ENCODE measurements around the gene DAD1.

DAD1 gene

GRCh38 chr14:22593601-22594000 is 4.6 kb upstream of the DAD1 start:
- no peak for TF ChIP-seq TAF1 (IDR thresholded peaks at IDR 0.05; ENCODE audit: borderline replicate concordance, insufficient read depth, low read length)
- TF ChIP-seq FOXP2 (optimal IDR thresholded peaks at IDR 0.05; ENCODE audit: borderline replicate concordance, extremely low read depth, extremely low read length, insufficient read depth): no peak
- TF ChIP-seq POLR2AphosphoS5 (IDR thresholded peaks at IDR 0.05; ENCODE audit: low read depth, low read length): no peak
- no peak for TF ChIP-seq REST (IDR thresholded peaks at IDR 0.05; ENCODE audit: insufficient read depth in 1 of 2, low read depth in 2 of 2, low read length in 2 of 2)
- no peak for TF ChIP-seq SIN3A (IDR thresholded peaks at IDR 0.05; ENCODE audit: borderline replicate concordance, insufficient read depth, low read length)

GRCh38 chr14:22593189-22593588 is 4.2 kb upstream of the DAD1 start:
- no peak for TF ChIP-seq POLR2AphosphoS5 (IDR thresholded peaks at IDR 0.05; ENCODE audit: low read depth, low read length)
- no peak for TF ChIP-seq TAF1 (IDR thresholded peaks at IDR 0.05; ENCODE audit: borderline replicate concordance, insufficient read depth, low read length)
- no peak for TF ChIP-seq FOXP2 (optimal IDR thresholded peaks at IDR 0.05; ENCODE audit: borderline replicate concordance, extremely low read depth, extremely low read length, insufficient read depth)
- no peak for TF ChIP-seq SIN3A (IDR thresholded peaks at IDR 0.05; ENCODE audit: borderline replicate concordance, insufficient read depth, low read length)
- TF ChIP-seq REST (IDR thresholded peaks at IDR 0.05; ENCODE audit: insufficient read depth in 1 of 2, low read depth in 2 of 2, low read length in 2 of 2): no peak

- TF ChIP-seq SIN3A (IDR thresholded peaks at IDR 0.05; ENCODE audit: borderline replicate concordance, insufficient read depth, low read length) (no peak), FOXP2 (optimal IDR thresholded peaks at IDR 0.05; ENCODE audit: borderline replicate concordance, extremely low read depth, extremely low read length, insufficient read depth) (no peak), POLR2AphosphoS5 (IDR thresholded peaks at IDR 0.05; ENCODE audit: low read depth, low read length) (no peak), REST (IDR thresholded peaks at IDR 0.05; ENCODE audit: insufficient read depth in 1 of 2, low read depth in 2 of 2, low read length in 2 of 2) (no peak), TAF1 (IDR thresholded peaks at IDR 0.05; ENCODE audit: borderline replicate concordance, insufficient read depth, low read length) (no peak)
Measured at GRCh38 chr14:22588526-22589095, 413 bp downstream of the DAD1 start.

- TF ChIP-seq REST (IDR thresholded peaks at IDR 0.05; ENCODE audit: insufficient read depth in 1 of 2, low read depth in 2 of 2, low read length in 2 of 2) (no peak), FOXP2 (optimal IDR thresholded peaks at IDR 0.05; ENCODE audit: borderline replicate concordance, extremely low read depth, extremely low read length, insufficient read depth) (no peak), SIN3A (IDR thresholded peaks at IDR 0.05; ENCODE audit: borderline replicate concordance, insufficient read depth, low read length) (no peak), POLR2AphosphoS5 (IDR thresholded peaks at IDR 0.05; ENCODE audit: low read depth, low read length) (no peak), TAF1 (IDR thresholded peaks at IDR 0.05; ENCODE audit: borderline replicate concordance, insufficient read depth, low read length) (no peak)
Measured at GRCh38 chr14:22587247-22587646, 1.8 kb downstream of the DAD1 start.

Data from PFSK-1 (cell line).